ENCODE measurements around the gene BMS1. TPM values are rescaled to one million over a fixed set of nuclear protein-coding genes. Genes with fewer than 3 reads are reported as not detected.

Gene BMS1
- total RNA-seq (2021) = 42.8 and 44.2 TPM in 2 replicates
- long read RNA-seq, full-length matches to known transcripts = 88 of 1,138 reads
- long read RNA-seq, partial matches to known transcripts = 868 of 1,138 reads
- long read RNA-seq, other reads (novel, unspliced or antisense) = 182 of 1,138 reads

DNA sequence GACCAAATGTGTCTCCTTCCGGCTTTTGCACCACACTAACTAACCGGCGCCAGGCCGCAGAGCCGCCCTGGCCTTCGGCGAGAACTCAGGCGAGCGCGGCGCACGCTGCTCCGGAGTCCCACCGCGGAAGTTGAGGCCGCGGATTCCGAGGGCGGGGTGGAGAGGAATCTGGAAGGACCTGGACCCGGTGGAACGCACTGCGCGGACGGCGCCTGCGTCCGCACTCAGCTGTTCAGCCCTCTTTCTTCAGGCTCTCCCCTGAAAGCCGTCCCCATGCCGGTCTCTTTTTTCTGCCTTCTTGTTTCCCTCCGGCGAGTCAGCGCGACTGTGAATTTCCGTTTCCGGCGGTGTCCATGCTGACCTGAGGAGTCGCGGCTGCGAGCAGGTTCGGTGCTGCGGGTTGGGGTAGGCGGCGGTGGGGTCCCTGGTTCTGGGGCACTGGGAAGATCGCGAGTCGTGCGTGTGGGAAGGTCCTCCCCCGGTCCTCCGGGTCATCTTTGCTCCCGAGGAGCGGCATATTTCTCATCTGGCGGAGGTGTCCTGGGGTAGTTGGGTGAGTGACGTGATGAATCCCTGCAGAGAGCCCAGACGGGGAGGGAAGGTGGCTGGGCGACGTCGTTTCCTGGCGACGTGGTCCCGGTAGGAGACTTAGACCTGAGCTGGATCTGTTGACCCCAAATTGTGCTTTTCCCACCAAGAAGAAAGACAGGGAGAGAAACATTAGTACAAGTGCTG lies at the start of gene BMS1:
Gene BMS1 (plus strand): TSS at position 350 of the 735 bp plus-strand sequence. CDS start 1,600 bp downstream, outside the sequence.
- peak within 1 kb of the TSS; percentile 71 for H3K9ac ChIP-seq (ENCODE audit: extremely low read depth, insufficient read length, low read length)
- no peak within 1 kb of the TSS for H2AK5ac ChIP-seq (ENCODE audit: insufficient read length, low read length)
- 0 out of 4 replicates have a peak, but pooled peaks cover 0 to 3% of the 10 kb centered on the region in 2 experiments for H3K4me1 Mint-ChIP-seq
- no peak within 1 kb of the TSS for H2BK15ac ChIP-seq (ENCODE audit: low read depth, low read length)
- no peaks in the 10 kb centered on the region for H3K4me1 ChIP-seq (ENCODE audit: insufficient read depth, low read length)
- H3K14ac ChIP-seq (ENCODE audit: insufficient read depth, low read length) = peak within 1 kb of the TSS; percentile 92
- H2BK120ac ChIP-seq (ENCODE audit: low read depth, low read length, poor library complexity, severe bottlenecking) = peak within 1 kb of the TSS; percentile 74
- H3K4me2 ChIP-seq (ENCODE audit: insufficient read depth, insufficient read length, low read length) = peak within 1 kb of the TSS; percentile 99
- H3K9me3 ChIP-seq (ENCODE audit: control insufficient read depth, low read depth, low read length) = no peaks in the 10 kb centered on the region
- H4K5ac ChIP-seq (ENCODE audit: insufficient read length, low read depth, low read length) = no peak within 1 kb of the TSS
- H2BK5ac ChIP-seq (ENCODE audit: insufficient read length, low read length) = no peak within 1 kb of the TSS
- no peak within 1 kb of the TSS for H2BK20ac ChIP-seq (ENCODE audit: low read depth, low read length, poor library complexity, severe bottlenecking)
- no peak within 1 kb of the TSS for H2AFZ ChIP-seq (ENCODE audit: low read length)
- no peak within 1 kb of the TSS for H3K56ac ChIP-seq (ENCODE audit: insufficient read length, low read depth, low read length)
- H3K27me3 ChIP-seq (ENCODE audit: insufficient read depth, low read length) = no peaks in the 10 kb centered on the region
- peak within 1 kb of the TSS; percentile 64 for H2BK12ac ChIP-seq (ENCODE audit: insufficient read length, low read depth, low read length)
- H3K27me3 Mint-ChIP-seq (ENCODE audit: low read depth) = peaks cover 31% of the 10 kb centered on the region
- no peak within 1 kb of the TSS for H3T11ph ChIP-seq (ENCODE audit: low read length)
- peaks cover 4% of the 10 kb centered on the region for H3K79me1 ChIP-seq (ENCODE audit: insufficient read depth, low read depth, low read length, poor library complexity, severe bottlenecking)
- H3K4me3 Mint-ChIP-seq = peak within 1 kb of the TSS; percentile 89 to 94
- no peak within 1 kb of the TSS for H4K8ac ChIP-seq (replicated peaks; ENCODE audit: insufficient read length, low read depth, low read length)
- peaks cover 12 to 32% (median 32%) of the 10 kb centered on the region in 3 experiments for H3K36me3 Mint-ChIP-seq (ENCODE audit: insufficient read depth in 1 of 3, low read depth in 3 of 3)
- H3K79me2 ChIP-seq (ENCODE audit: insufficient read depth, low read length) = peaks cover 4% of the 10 kb centered on the region; the same call in 1 of the 2 replicates
- no peaks in the 10 kb centered on the region for H4K20me1 ChIP-seq (ENCODE audit: control insufficient read depth, insufficient read depth, insufficient read length)
- H4K91ac ChIP-seq (ENCODE audit: insufficient read length, low read depth, low read length) = no peak within 1 kb of the TSS
- H3K23me2 ChIP-seq (ENCODE audit: insufficient read length, low read depth, low read length, poor library complexity, severe bottlenecking) = peaks cover 4% of the 10 kb centered on the region
- H3K27ac Mint-ChIP-seq = peak within 1 kb of the TSS; percentile 95 to 99 (median 95)
- TF ChIP-seq, protein P1, sequence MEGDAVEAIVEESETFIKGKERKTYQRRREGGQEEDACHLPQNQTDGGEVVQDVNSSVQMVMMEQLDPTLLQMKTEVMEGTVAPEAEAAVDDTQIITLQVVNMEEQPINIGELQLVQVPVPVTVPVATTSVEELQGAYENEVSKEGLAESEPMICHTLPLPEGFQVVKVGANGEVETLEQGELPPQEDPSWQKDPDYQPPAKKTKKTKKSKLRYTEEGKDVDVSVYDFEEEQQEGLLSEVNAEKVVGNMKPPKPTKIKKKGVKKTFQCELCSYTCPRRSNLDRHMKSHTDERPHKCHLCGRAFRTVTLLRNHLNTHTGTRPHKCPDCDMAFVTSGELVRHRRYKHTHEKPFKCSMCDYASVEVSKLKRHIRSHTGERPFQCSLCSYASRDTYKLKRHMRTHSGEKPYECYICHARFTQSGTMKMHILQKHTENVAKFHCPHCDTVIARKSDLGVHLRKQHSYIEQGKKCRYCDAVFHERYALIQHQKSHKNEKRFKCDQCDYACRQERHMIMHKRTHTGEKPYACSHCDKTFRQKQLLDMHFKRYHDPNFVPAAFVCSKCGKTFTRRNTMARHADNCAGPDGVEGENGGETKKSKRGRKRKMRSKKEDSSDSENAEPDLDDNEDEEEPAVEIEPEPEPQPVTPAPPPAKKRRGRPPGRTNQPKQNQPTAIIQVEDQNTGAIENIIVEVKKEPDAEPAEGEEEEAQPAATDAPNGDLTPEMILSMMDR (conservative IDR thresholded peaks at IDR 0.05) = no peak
- DNase-seq = peak; percentile 95
- H3K4ac ChIP-seq (ENCODE audit: low read depth, low read length) = no peak within 1 kb of the TSS
- no peak within 1 kb of the TSS for H3K23ac ChIP-seq (ENCODE audit: insufficient read length, low read depth, low read length)
- WGBS (ENCODE audit: extremely low coverage, insufficient read length, low lambda C conversion rate) = no CpG with 5 or more reads among the region's 60 CpGs
- H3K27ac ChIP-seq (ENCODE audit: insufficient read length, low read depth, low read length) = peak within 1 kb of the TSS; percentile 22
- H3K9me3 Mint-ChIP-seq = peaks cover 0 to 3% of the 10 kb centered on the region in 2 experiments; a peak in 1 of 5 replicates
- H3K18ac ChIP-seq (ENCODE audit: insufficient read length, low read depth, low read length) = peak within 1 kb of the TSS; percentile 93
